Progenitor cell of endocrine pancreas (in vitro differentiated cells): Measurements from ENCODE around the gene SYNE2. TPM values are rescaled to one million over a fixed set of nuclear protein-coding genes. Genes with fewer than 3 reads are reported as not detected.

ENCODE experiments used
- DNase-seq: peaks from one replicate; pipeline ENCODE4 v3.0.0; 2021; ENCODE audit warnings: low spot score; ENCODE audit not compliant: unreplicated experiment
- H3K27ac Mint-ChIP-seq: 2 replicates; pipeline ENCODE4 v1.8.0; 2021; ENCODE audit warnings: mild to moderate bottlenecking, moderate library complexity, mixed read lengths
- H3K27me3 Mint-ChIP-seq: 2 replicates; pipeline ENCODE4 v1.8.0; 2021; ENCODE audit warnings: mixed read lengths
- H3K36me3 Mint-ChIP-seq: 2 replicates; pipeline ENCODE4 v1.8.0; 2022; ENCODE audit warnings: mixed read lengths; ENCODE audit not compliant: insufficient read depth
- H3K4me1 Mint-ChIP-seq: 2 replicates; pipeline ENCODE4 v1.8.0; 2021; ENCODE audit warnings: low read depth, mixed read lengths
- H3K4me3 Mint-ChIP-seq: 2 replicates; pipeline ENCODE4 v1.8.0; 2021; ENCODE audit warnings: low read depth, mild to moderate bottlenecking, moderate library complexity, mixed read lengths
- H3K9me3 Mint-ChIP-seq: 2 replicates; pipeline ENCODE4 v1.8.0; 2021; ENCODE audit warnings: low read depth, mixed read lengths
- CTCF ChIP-seq: fragments of 200-600 bp; sonication (generic); IDR thresholded peaks from one replicate; pipeline ENCODE4 v1.5.0; 2021; ENCODE audit warnings: antibody characterized with exemption, mild to moderate bottlenecking; ENCODE audit not compliant: unreplicated experiment
- total RNA-seq: library from RNA; stranded (reverse); gene quantifications from 2 replicates; pipeline ENCODE4 v1.2.1, GENCODE V29; 2021

The SYNE2 gene
- total RNA-seq, 1 donor from 2014 or later, result 108 TPM

- Mint-ChIP-seq H3K27ac (no peak overlapping the region), H3K9me3 (peaks cover 16% of the 10 kb centered on the region), H3K36me3 (peaks cover 18% of the 10 kb centered on the region), H3K4me3 (no peak overlapping the region), H3K27me3 (no peaks in the 10 kb centered on the region), H3K4me1 (peaks cover 14% of the 10 kb centered on the region)
- TF ChIP-seq CTCF, result no peak
- no peak for DNase-seq
Observed at GRCh38 chr14:63905370-63905769, 52.6 kb downstream of the SYNE2 start.

GRCh38 chr14:63908667-63909264 lies 56.0 kb downstream of the SYNE2 start:
- no peak overlapping the region for H3K4me3 Mint-ChIP-seq
- H3K27me3 Mint-ChIP-seq, result no peaks in the 10 kb centered on the region
- peaks cover 18% of the 10 kb centered on the region for H3K36me3 Mint-ChIP-seq
- TF ChIP-seq CTCF, result no peak
- DNase-seq, result no peak
- H3K4me1 Mint-ChIP-seq, result peaks cover 17% of the 10 kb centered on the region
- peaks cover 16% of the 10 kb centered on the region for H3K9me3 Mint-ChIP-seq
- H3K27ac Mint-ChIP-seq, result no peak overlapping the region

GRCh38 chr14:63909984-63910383 lies 57.2 kb downstream of the SYNE2 start:
- Mint-ChIP-seq H3K27ac (no peak overlapping the region), H3K4me1 (peaks cover 18% of the 10 kb centered on the region), H3K4me3 (no peak overlapping the region), H3K9me3 (peaks cover 8% of the 10 kb centered on the region), H3K27me3 (no peaks in the 10 kb centered on the region), H3K36me3 (peaks cover 12% of the 10 kb centered on the region)
- TF ChIP-seq CTCF, result no peak
- no peak for DNase-seq

DNA sequence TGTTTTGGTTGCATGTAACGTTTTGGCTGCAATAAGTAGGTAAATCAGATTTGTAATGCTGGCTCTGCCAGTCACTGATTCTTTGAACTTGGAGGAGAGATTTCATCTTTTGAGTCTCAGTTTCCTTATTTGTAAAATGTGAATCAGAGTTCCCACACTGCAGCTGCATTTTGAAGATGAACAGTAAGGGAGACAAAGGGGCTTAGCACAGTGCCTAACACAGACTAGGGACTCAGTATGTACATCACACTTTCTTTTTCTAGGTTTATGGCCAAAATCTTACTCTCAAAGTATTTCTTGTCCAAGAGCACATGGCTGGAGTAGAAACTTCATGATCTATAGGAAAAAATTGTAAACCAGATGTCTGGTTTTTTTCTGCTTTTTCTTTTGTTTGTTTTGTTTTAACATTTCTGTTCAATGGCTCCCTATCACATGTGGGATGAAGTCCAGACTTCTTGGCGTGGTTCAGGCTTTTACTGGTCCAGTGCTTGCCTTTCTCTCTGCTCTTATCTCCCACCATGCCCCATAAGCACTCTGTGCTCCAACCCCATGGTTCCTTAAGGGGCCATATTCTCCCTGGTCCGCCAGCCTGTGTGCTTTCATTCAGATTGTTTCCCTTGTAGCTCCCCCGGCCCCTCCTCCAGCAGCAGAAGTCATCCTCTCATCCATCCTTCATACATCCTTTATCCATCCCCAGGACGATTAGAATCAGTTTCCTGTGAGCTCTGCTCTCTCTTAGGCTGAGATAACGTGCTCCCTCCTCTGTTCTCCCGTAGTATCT lies 58.0 kb downstream of the SYNE2 start:
- H3K27me3 Mint-ChIP-seq, result no peaks in the 10 kb centered on the region
- H3K36me3 Mint-ChIP-seq, result peaks cover 6% of the 10 kb centered on the region
- DNase-seq, result no peak
- H3K4me3 Mint-ChIP-seq, result no peak overlapping the region
- peaks cover under 1% of the 10 kb centered on the region for H3K9me3 Mint-ChIP-seq
- TF ChIP-seq CTCF, result no peak
- H3K27ac Mint-ChIP-seq, result no peak overlapping the region
- peaks cover 18% of the 10 kb centered on the region for H3K4me1 Mint-ChIP-seq

- no peak for DNase-seq
- no peak overlapping the region for H3K4me3 Mint-ChIP-seq
- H3K9me3 Mint-ChIP-seq, result no peaks in the 10 kb centered on the region
- no peak for TF ChIP-seq CTCF
- H3K4me1 Mint-ChIP-seq, result peaks cover 18% of the 10 kb centered on the region
- peaks cover 7% of the 10 kb centered on the region for H3K36me3 Mint-ChIP-seq
- H3K27me3 Mint-ChIP-seq, result no peaks in the 10 kb centered on the region
- no peak overlapping the region for H3K27ac Mint-ChIP-seq
Observed at GRCh38 chr14:63911404-63911803, 58.6 kb downstream of the SYNE2 start.
